SK-N-SH treated with all-trans-retinoic acid at 6 μM for 48 hours (cell line): ENCODE data around the gene MAN1A2.

Experiments
- BACH2 ChIP-seq: fragments of 250-450 bp; sonication (Bioruptor Pico); IDR thresholded peaks from 2 replicates; pipeline ENCODE4 v1.9.0; 2021; ENCODE audit warnings: mild to moderate bottlenecking, borderline replicate concordance
- CSDC2 ChIP-seq: fragments of 250-450 bp; sonication (Bioruptor Pico); IDR thresholded peaks from 2 replicates; pipeline ENCODE4 v1.5.0; 2020; ENCODE audit warnings: mild to moderate bottlenecking, moderate library complexity
- GLIS3 ChIP-seq: fragments of 250-450 bp; sonication (Bioruptor Pico); IDR thresholded peaks from 2 replicates; pipeline ENCODE4 v1.5.0; 2020; ENCODE audit warnings: mild to moderate bottlenecking, moderate library complexity
- ISL1 ChIP-seq: fragments of 250-450 bp; sonication (Bioruptor Pico); IDR thresholded peaks from 2 replicates; pipeline ENCODE4 v2.1.2; 2022; ENCODE audit warnings: mild to moderate bottlenecking, moderate library complexity
- POU6F1 ChIP-seq: fragments of 250-450 bp; sonication (Bioruptor Pico); IDR thresholded peaks from 2 replicates; pipeline ENCODE4 v1.8.0; 2021; ENCODE audit warnings: low read depth, mild to moderate bottlenecking, moderate library complexity, borderline replicate concordance
- TCF4 ChIP-seq: fragments of 250-450 bp; sonication (Bioruptor Pico); IDR thresholded peaks from 2 replicates; pipeline ENCODE4 v1.8.0; 2021; ENCODE audit warnings: mild to moderate bottlenecking, moderate library complexity, borderline replicate concordance
- TOX ChIP-seq: fragments of 250-450 bp; sonication (Bioruptor Pico); IDR thresholded peaks from 2 replicates; pipeline ENCODE4 v1.8.0; 2021; ENCODE audit warnings: mild to moderate bottlenecking, moderate library complexity, borderline replicate concordance
- ZNF70 ChIP-seq: fragments of 450-650 bp; formaldehyde crosslinking; IDR thresholded peaks from 2 replicates; pipeline ENCODE4 v1.5.0; 2020; ENCODE audit warnings: mild to moderate bottlenecking, moderate library complexity
- TF ChIP-seq, protein P1 (sequence below): fragments of 250-450 bp; sonication (Bioruptor Pico); IDR thresholded peaks from 2 replicates; pipeline ENCODE4 v1.5.1; 2020; ENCODE audit warnings: low read depth, mild to moderate bottlenecking, moderate library complexity

- no peak for TF ChIP-seq POU6F1 (CRISPR knock-in tag)
- no peak for TF ChIP-seq GLIS3 (CRISPR knock-in tag)
- no peak for TF ChIP-seq ZNF70
- TF ChIP-seq, protein P1, sequence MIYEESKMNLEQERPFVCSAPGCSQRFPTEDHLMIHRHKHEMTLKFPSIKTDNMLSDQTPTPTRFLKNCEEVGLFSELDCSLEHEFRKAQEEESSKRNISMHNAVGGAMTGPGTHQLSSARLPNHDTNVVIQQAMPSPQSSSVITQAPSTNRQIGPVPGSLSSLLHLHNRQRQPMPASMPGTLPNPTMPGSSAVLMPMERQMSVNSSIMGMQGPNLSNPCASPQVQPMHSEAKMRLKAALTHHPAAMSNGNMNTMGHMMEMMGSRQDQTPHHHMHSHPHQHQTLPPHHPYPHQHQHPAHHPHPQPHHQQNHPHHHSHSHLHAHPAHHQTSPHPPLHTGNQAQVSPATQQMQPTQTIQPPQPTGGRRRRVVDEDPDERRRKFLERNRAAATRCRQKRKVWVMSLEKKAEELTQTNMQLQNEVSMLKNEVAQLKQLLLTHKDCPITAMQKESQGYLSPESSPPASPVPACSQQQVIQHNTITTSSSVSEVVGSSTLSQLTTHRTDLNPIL = no peak
- TF ChIP-seq TOX = no peak
- TF ChIP-seq CSDC2 (CRISPR knock-in tag) = no peak
- no peak for TF ChIP-seq BACH2
- TF ChIP-seq TCF4 (CRISPR knock-in tag) = no peak
- TF ChIP-seq ISL1 (CRISPR knock-in tag) = no peak
Measured at GRCh38 chr1:117563492-117563875, 196.2 kb downstream of the MAN1A2 start.
